Measurements from ENCODE around the gene PCNA. TPM values are rescaled to one million over a fixed set of nuclear protein-coding genes. Genes with fewer than 3 reads are reported as not detected.
A peak's percentile ranks its signal among the peaks of the same experiment; 100 is the strongest.

The PCNA gene
- total RNA-seq, 2 donors from 2014 or later = 168 to 169 TPM

GRCh38 chr20:5092765-5093339 is 26.9 kb downstream of the PCNA start:
- H3K27ac Mint-ChIP-seq = no peak overlapping the region
- Histone ChIP-seq H3K9ac (ENCODE audit: extremely low read depth, low read length, poor library complexity, severe bottlenecking) (no peak overlapping the region), H3K36me3 (ENCODE audit: control insufficient read depth, insufficient read depth, low read length) (peaks cover 14% of the 10 kb centered on the region), H3K27ac (ENCODE audit: low read depth, low read length) (no peak overlapping the region), H3K9me3 (ENCODE audit: control insufficient read depth, low read length) (no peaks in the 10 kb centered on the region), H3K27me3 (ENCODE audit: control insufficient read depth, insufficient read depth, low read length, poor library complexity, severe bottlenecking) (no peaks in the 10 kb centered on the region), H3K4me3 (ENCODE audit: low read length) (no peak overlapping the region), H3K4me1 (ENCODE audit: control insufficient read depth, insufficient read depth, low read length) (no peaks in the 10 kb centered on the region)
- WGBS, 2 experiments (ENCODE audit: insufficient coverage in 1 of 2, insufficient read length in 1 of 2) = 86% methylated on average over 1 of the region's 4 CpGs; no CpG with 5 or more reads in 1 of the 2 experiments
- H3K4me1 Mint-ChIP-seq = peaks cover 4% of the 10 kb centered on the region
- TF ChIP-seq CTCF (conservative IDR thresholded peaks at IDR 0.05) = no peak
- no peak overlapping the region for H3K4me3 Mint-ChIP-seq
- no peaks in the 10 kb centered on the region for H3K9me3 Mint-ChIP-seq
- no peaks in the 10 kb centered on the region for H3K27me3 Mint-ChIP-seq (ENCODE audit: insufficient read depth)
- DNase-seq = no peak
- H3K36me3 Mint-ChIP-seq (ENCODE audit: low read depth) = peaks cover 16% of the 10 kb centered on the region

- H3K4me1 ChIP-seq (ENCODE audit: control insufficient read depth, insufficient read depth, low read length) = no peaks in the 10 kb centered on the region
- Mint-ChIP-seq H3K4me1 (peaks cover 4% of the 10 kb centered on the region), H3K27me3 (ENCODE audit: insufficient read depth) (no peaks in the 10 kb centered on the region), H3K4me3 (no peak overlapping the region), H3K27ac (peak overlapping the region; percentile 7), H3K9me3 (no peaks in the 10 kb centered on the region), H3K36me3 (ENCODE audit: low read depth) (peaks cover 11% of the 10 kb centered on the region)
- H3K36me3 ChIP-seq (ENCODE audit: control insufficient read depth, insufficient read depth, low read length) = peaks cover 9% of the 10 kb centered on the region
- H3K4me3 ChIP-seq (ENCODE audit: low read length) = no peak overlapping the region
- no peak overlapping the region for H3K9ac ChIP-seq (ENCODE audit: extremely low read depth, low read length, poor library complexity, severe bottlenecking)
- no peak for DNase-seq
- no peaks in the 10 kb centered on the region for H3K9me3 ChIP-seq (ENCODE audit: control insufficient read depth, low read length)
- H3K27me3 ChIP-seq (ENCODE audit: control insufficient read depth, insufficient read depth, low read length, poor library complexity, severe bottlenecking) = no peaks in the 10 kb centered on the region
- no peak overlapping the region for H3K27ac ChIP-seq (ENCODE audit: low read depth, low read length)
- no peak for TF ChIP-seq CTCF (conservative IDR thresholded peaks at IDR 0.05)
- whole genome bisulfite sequencing, 2 experiments (ENCODE audit: insufficient coverage in 1 of 2, insufficient read length in 1 of 2) = 77 to 92% methylated on average over 5 to 6 of the region's 6 CpGs
Observed at GRCh38 chr20:5091902-5092301, 27.9 kb downstream of the PCNA start.

GRCh38 chr20:5090191-5090590 is 29.6 kb downstream of the PCNA start:
- Histone ChIP-seq H3K36me3 (ENCODE audit: control insufficient read depth, insufficient read depth, low read length) (no peaks in the 10 kb centered on the region), H3K4me1 (ENCODE audit: control insufficient read depth, insufficient read depth, low read length) (no peaks in the 10 kb centered on the region), H3K4me3 (ENCODE audit: low read length) (no peak overlapping the region), H3K9me3 (ENCODE audit: control insufficient read depth, low read length) (no peaks in the 10 kb centered on the region), H3K9ac (ENCODE audit: extremely low read depth, low read length, poor library complexity, severe bottlenecking) (no peak overlapping the region), H3K27me3 (ENCODE audit: control insufficient read depth, insufficient read depth, low read length, poor library complexity, severe bottlenecking) (no peaks in the 10 kb centered on the region), H3K27ac (ENCODE audit: low read depth, low read length) (peak overlapping the region; percentile 36)
- TF ChIP-seq CTCF (conservative IDR thresholded peaks at IDR 0.05) = no peak
- DNase-seq = no peak
- Mint-ChIP-seq H3K27ac (no peak overlapping the region), H3K36me3 (ENCODE audit: low read depth) (peaks cover 8% of the 10 kb centered on the region), H3K27me3 (ENCODE audit: insufficient read depth) (no peaks in the 10 kb centered on the region), H3K9me3 (no peaks in the 10 kb centered on the region), H3K4me3 (no peak overlapping the region), H3K4me1 (peaks cover 4% of the 10 kb centered on the region)
- 56 to 67% methylated on average over 3 to 4 of the region's 4 CpGs for WGBS, 2 experiments (ENCODE audit: insufficient coverage in 1 of 2, insufficient read length in 1 of 2)
